NCI-H1417 (cell line): Measurements from ENCODE around the gene SPSB2.
"Not testable (repeated sequence)": the region's sequence is repeated elsewhere in the genome, so short reads cannot be mapped to it uniquely, and the experiment has no call there.

Experiments used
- DNase-seq, 3 experiments: peaks; one replicate each; lab custom pipeline; 2025; lab: John Stamatoyannopoulos, UW

Gene SPSB2

DNA sequence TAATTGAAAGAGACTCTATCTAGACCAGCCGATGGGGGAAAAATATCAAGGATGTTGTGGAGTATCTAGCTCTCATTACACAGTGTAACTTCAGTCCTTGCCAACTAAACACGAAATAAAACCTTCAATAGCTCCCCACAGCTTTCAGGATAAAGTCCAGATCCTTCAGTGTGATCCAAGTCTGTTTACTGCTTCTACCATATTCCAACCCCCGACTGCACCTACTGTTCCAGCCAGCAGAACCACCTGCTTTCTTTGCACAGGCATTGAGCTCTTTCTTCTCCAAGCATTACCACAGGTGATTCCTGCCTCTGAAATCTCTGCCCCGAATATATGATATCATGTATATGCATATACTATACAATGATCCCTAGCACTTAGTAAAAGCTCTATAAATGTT lies 29.3 kb upstream of the SPSB2 start:
- no peak for DNase-seq

DNA sequence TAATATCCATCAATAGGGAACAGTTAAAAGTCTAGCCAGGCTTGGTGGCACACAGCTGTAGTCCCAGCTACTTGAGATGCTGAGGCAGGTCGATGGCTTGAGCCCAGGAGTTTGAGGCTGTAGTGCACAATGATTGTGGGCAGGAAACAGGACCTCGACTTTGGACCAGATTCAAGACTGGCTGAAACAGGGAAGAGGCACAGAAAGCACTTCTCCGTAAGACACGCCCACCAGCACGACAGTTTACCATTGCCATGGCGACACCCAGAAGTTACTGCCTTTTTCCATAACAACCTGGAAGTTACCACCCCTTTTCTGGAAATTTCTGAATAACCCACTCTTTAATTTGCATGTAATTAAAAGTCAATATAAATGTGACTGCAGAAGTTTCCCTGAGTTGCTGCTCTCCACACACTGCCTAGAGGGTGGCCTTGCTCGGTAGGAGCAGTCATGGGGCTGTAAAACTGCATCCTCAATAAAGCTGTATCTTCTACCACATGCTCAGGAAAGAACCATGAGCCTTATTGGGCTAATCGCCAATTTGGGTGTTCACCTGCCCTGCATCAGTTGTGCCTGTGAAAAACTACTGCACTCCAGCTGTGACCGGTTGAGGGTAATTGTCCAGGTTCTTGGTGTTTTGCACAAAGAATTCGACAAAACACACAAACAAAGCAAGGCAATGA lies 26.9 kb upstream of the SPSB2 start:
- peak in 1 of 3 experiments; percentile 61 for DNase-seq

DNA sequence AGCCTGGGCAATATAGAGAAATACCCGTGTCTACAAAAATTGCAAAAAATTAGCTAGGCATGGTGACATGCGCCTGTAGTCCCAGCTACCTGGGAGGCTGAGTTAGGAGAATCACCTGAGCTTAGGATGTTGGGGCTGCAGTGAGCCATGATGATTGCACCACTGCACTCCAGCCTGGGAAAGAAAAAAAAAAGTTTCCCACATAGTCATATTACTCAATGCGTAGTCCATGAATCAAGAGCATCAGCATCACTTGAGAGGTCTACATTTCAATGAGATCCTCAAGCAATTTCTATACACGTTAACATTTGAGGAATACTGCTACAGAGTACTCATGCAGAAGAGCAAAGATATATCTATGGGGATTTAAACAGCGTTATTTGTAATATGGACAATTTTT lies 26.3 kb upstream of the SPSB2 start:
- no peak for DNase-seq

DNA sequence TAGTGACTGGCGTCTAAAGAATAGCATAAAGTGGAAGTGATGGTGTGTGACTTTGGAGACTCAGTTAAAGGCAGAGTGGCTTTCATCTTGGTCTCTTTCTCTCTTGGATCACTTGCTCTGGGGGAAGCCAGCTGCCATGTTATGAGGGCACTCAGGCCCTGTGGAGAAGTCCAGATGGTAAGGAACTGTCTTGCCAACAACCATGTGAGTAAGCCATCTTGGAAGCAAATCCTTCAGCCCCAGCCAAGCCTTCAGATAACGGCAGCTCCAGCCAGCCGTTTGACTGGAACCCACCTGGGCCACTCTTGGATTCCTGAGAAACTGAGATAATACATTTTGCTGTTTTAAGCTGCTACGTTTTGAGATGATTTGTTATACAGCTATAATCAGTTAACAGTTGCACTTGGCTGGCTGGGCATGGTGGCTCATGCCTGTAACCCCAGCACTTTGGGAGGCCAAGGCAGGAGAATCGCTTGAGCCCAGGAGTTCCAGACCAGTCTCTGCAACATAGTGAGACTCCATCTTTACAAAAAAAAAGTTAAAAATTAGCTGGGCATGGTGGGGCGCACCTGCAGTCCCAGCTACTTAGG lies 23.8 kb upstream of the SPSB2 start:
- DNase-seq: no peak

DNA sequence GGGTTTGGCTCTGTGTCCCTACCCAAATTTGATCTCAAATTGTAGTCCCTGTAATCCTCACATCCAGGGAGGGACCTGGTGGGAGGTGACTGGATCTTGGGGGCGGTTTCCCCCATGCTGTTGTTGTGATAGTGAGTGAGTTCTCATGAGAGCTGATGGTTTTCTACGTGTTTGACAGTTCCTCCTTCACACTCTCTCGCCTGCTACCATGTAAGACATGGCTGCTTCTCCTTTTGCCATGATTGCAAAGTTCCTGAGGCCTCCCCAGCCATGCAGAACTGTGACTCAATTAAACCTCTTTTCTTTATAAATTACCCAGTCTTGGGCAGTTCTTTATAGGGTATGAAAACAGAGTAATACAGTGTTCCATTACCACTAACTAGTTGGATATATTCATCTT lies 21.2 kb upstream of the SPSB2 start:
- no peak for DNase-seq

DNA sequence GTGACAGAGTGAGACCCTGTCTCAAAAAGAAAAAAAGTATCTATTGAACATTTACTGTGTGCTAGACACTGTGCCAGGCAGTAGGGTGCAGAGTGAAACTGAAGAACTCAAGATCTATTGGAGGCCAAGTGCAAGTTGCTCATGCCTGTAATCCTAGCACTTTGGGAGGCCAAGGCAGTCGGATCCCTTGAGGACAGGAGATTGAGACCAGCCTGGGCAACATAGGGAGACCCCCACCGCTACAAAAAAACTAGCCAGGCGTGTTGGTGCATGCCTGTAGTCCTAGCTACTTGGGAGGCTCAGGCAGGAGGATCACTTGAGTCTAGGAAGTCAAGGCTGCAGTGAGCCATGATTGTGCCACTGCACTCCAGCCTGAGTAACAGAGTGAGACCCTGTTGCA lies 19.6 kb upstream of the SPSB2 start:
- DNase-seq: not testable (repeated sequence)

GRCh38 chr12:6891646-6892001 lies 18.5 kb upstream of the SPSB2 start:
- DNase-seq: no peak

GRCh38 chr12:6890789-6891645 lies 17.9 kb upstream of the SPSB2 start:
- peak; percentile 97 to 98 (median 97) for DNase-seq

- not testable (repeated sequence) for DNase-seq
These were observed 16.9 kb upstream of the SPSB2 start for GRCh38 chr12:6889775-6890573.

GRCh38 chr12:6888794-6889193 lies 15.7 kb upstream of the SPSB2 start:
- not testable (repeated sequence) for DNase-seq

DNA sequence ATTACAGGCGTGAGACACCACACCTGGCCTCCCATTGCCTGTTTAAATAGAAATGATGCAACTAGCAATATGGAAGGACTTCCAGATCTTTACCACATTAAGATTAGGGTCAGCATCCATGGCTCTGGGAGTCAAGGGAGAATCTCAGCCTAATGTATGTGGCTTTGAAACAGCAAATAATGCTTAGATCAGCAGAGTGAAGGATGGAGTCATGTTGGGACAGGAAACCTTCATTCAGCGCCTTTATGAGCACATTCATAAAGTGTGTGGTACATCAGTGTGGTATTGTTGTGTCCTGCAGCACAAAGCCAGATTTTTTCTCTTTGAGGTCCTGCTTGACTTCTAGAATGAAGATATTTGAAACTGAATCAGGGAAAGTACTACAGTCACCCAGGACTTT lies 15.3 kb upstream of the SPSB2 start:
- DNase-seq: no peak

GRCh38 chr12:6887460-6887859 lies 14.4 kb upstream of the SPSB2 start:
- DNase-seq: no peak

- not testable (repeated sequence) for DNase-seq
These were observed 13.3 kb upstream of the SPSB2 start for GRCh38 chr12:6886206-6886999.

DNA sequence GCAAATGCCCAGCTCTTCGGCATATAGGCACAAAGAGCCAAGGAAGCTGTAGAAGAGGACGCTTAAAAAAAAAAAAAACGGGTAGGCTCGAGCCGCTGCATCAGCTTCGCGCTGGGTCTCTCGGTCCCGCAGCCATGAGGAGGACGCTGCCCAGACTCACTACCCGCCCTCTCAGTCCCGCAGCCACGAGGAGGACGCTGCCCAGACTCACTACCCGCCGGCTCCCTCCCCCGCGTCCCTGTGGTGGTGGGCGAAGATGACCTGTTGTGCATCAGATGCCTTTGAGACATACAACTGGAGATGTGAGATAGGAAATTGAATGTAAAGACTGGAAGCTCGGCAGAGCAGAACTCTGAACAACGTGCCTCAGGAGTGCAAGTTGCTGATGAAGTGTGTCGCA lies 11.4 kb upstream of the SPSB2 start:
- DNase-seq: no peak

GRCh38 chr12:6883683-6884082 lies 10.6 kb upstream of the SPSB2 start:
- DNase-seq: no peak

- no peak for DNase-seq
These were observed 10.1 kb upstream of the SPSB2 start for GRCh38 chr12:6883252-6883651.

- DNase-seq: not testable (repeated sequence)
These were observed 6.7 kb upstream of the SPSB2 start for GRCh38 chr12:6879824-6880223.

GRCh38 chr12:6874015-6874368 lies 889 bp upstream of the SPSB2 start:
- not testable (repeated sequence) for DNase-seq

DNA sequence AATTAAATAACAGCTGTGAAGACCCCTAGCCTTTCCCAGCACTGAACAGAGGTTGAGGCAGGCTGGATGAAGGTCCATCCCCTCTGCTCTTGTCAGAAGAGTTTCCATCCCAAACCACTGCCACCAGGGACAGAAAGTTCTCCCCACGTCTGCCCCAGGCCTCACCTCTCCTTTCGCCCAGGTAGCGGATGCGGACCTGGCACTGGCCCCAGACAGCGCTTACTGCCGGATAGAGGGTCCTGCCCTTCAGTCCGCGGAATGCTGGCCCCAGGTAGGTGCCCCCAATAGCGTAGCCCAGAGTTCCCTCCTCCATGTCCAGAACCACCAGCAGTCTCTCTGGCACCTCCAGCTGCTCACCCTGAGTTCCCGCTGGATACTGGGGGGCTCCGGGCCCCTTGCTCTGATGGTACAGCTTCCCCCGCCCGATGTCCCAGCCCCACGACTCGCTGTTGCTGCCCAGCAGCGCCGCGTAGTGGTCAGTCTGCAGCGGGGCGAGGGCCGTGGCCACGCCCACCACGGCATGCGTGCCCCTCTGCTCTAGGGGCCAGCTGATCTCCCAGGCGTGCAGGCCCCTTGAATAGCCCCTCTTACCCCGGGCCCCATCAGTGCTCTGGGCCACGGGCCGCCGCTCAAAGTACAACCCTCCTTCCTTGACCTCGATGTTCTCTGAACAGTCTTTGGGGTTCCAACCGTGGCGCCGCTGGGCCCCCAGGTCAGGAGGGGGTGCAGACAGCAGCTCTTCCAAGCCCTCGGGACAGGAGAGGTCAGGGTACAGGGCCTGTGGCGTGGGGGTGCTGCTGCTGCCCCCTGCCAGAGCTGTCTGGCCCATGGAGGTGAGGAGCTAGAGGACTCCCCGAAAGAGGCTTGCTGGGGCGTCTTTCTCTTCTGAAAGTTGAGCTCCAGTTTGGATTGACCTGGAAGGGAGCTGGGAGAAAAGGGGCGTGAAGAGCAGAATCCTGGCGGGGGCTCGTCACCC lies 742 bp downstream of the SPSB2 start:
- DNase-seq: peak; percentile 76 to 82 (median 80)
